NCI-H2107 treated with DMSO at 0.1 percent for 48 hours (cell line): ENCODE measurements around the gene PHOX2A.
"Not testable (repeated sequence)": the region's sequence is repeated elsewhere in the genome, so short reads cannot be mapped to it uniquely, and the experiment has no call there.

ENCODE experiments used
- DNase-seq: peaks from one replicate; lab custom pipeline; 2025; ENCODE audit not compliant: unreplicated experiment; lab: John Stamatoyannopoulos, UW

Gene PHOX2A

GRCh38 chr11:72244060-72244360 lies at the start of gene PHOX2A:
Gene PHOX2A (minus strand): TSS chr11:72244176. CDS start chr11:72244004, 172 bp downstream.
- no peak for DNase-seq

- no peak for DNase-seq
Measured at GRCh38 chr11:72293391-72293790, 49.4 kb upstream of the PHOX2A start.

- DNase-seq, result no peak
Measured at GRCh38 chr11:72292106-72292785, 48.3 kb upstream of the PHOX2A start.

- not testable (repeated sequence) for DNase-seq
Measured at GRCh38 chr11:72290741-72291140, 46.8 kb upstream of the PHOX2A start.

GRCh38 chr11:72287293-72287692 lies 43.3 kb upstream of the PHOX2A start:
- no peak for DNase-seq

- no peak for DNase-seq
Measured at GRCh38 chr11:72283947-72284346, 40.0 kb upstream of the PHOX2A start.

GRCh38 chr11:72280726-72281315 lies 36.8 kb upstream of the PHOX2A start:
- no peak for DNase-seq

- DNase-seq, result no peak
Measured at GRCh38 chr11:72280037-72280436, 36.1 kb upstream of the PHOX2A start.

- DNase-seq, result no peak
Measured at GRCh38 chr11:72278905-72279304, 34.9 kb upstream of the PHOX2A start.

GRCh38 chr11:72274435-72274834 lies 30.5 kb upstream of the PHOX2A start:
- DNase-seq, result no peak

- no peak for DNase-seq
Measured at GRCh38 chr11:72271980-72272379, 28.0 kb upstream of the PHOX2A start.

GRCh38 chr11:72267956-72268617 lies 24.1 kb upstream of the PHOX2A start:
- DNase-seq, result no peak

- DNase-seq, result not testable (repeated sequence)
Measured at GRCh38 chr11:72266960-72267359, 23.0 kb upstream of the PHOX2A start.

- no peak for DNase-seq
Measured at GRCh38 chr11:72265951-72266350, 22.0 kb upstream of the PHOX2A start.

- DNase-seq, result no peak
Measured at GRCh38 chr11:72263361-72263760, 19.4 kb upstream of the PHOX2A start.

GRCh38 chr11:72260574-72260973 lies 16.6 kb upstream of the PHOX2A start:
- DNase-seq, result no peak

GRCh38 chr11:72259490-72259889 lies 15.5 kb upstream of the PHOX2A start:
- DNase-seq, result no peak

GRCh38 chr11:72257570-72257969 lies 13.6 kb upstream of the PHOX2A start:
- DNase-seq, result no peak

- DNase-seq, result no peak
Measured at GRCh38 chr11:72254299-72254993, 10.5 kb upstream of the PHOX2A start.

- no peak for DNase-seq
Measured at GRCh38 chr11:72253392-72253791, 9.4 kb upstream of the PHOX2A start.

- DNase-seq, result no peak
Measured at GRCh38 chr11:72251614-72252013, 7.6 kb upstream of the PHOX2A start.
